Measurements from ENCODE around the gene PLD5.

DNA sequence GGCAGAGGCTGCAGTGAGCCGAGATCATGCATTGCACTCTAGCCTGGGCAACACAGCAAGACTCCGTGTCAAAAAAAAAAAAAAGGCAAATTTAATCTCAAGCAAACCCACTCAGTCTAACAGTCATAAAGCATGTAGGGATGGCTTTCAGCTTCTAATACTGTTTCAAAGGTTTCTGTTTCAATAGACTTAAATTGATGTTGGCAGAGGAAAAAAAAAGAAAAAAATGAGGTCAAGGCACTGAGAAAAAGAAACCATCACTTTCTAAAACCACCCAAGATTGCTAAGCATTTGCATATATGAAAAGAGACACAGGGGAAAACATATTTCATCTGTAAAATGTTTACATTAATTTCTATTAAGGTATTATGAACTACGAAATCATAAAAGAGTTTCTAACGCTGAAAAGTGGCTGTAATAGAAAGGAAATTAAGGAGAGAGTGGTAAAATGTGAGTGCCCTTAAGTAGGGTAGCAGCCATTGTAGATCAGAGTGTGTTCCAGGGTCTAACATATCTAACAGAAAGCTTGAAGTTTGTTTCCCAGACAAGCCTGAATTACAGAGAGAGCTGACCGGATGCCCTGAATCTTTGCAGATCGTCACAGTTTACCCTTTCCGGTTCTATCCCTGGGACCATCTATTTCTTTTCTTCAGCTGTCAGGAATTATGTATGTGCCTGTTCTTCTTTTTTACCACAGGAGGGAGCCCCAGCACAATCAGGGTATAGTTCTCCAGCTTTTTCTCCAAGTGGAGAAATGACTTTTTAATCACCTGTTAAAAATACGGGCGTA is 70.0 kb downstream of the PLD5 start:
- TF ChIP-seq POLR2A (IDR thresholded peaks at IDR 0.05; ENCODE audit: low read depth, low read length): no peak
- no peak for TF ChIP-seq TAF1 (IDR thresholded peaks at IDR 0.05; ENCODE audit: low read depth, low read length)

All from GM12891 (cell line).